HG03280 (cell line): Measurements from ENCODE around the gene DDA1.
"Not testable (repeated sequence)": the region's sequence is repeated elsewhere in the genome, so short reads cannot be mapped to it uniquely, and the experiment has no call there.

ENCODE experiments used
- ATAC-seq: cut with Tn5 transposase; IDR thresholded peaks from one replicate; pipeline ENCODE4 v1.9.1; 2021; ENCODE audit warnings: mild to moderate bottlenecking, moderate library complexity; ENCODE audit not compliant: unreplicated experiment

The DDA1 gene

GRCh38 chr19:17286752-17287151, 22.6 kb upstream of the DDA1 start:
- ATAC-seq, result no peak

DNA sequence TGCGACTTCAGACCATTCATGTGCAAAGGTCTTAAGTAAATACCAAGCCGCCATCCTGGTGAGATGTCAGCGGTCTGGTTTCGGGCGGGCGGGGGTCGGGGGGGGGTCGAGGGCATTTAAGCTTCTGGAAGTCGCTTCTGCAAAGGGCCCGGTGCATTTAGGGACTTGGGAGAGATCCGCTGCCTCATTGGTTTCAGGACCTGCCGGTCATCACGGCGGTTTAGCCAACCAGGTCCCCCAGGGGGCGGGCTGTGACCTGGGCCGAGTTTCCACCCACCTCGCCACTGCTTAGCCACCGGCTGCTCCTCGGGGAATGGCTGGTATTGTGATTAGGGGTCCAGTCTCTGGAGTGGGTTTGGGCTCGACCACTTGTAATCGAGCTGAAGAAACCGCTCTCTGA, 19.9 kb upstream of the DDA1 start:
- no peak for ATAC-seq

DNA sequence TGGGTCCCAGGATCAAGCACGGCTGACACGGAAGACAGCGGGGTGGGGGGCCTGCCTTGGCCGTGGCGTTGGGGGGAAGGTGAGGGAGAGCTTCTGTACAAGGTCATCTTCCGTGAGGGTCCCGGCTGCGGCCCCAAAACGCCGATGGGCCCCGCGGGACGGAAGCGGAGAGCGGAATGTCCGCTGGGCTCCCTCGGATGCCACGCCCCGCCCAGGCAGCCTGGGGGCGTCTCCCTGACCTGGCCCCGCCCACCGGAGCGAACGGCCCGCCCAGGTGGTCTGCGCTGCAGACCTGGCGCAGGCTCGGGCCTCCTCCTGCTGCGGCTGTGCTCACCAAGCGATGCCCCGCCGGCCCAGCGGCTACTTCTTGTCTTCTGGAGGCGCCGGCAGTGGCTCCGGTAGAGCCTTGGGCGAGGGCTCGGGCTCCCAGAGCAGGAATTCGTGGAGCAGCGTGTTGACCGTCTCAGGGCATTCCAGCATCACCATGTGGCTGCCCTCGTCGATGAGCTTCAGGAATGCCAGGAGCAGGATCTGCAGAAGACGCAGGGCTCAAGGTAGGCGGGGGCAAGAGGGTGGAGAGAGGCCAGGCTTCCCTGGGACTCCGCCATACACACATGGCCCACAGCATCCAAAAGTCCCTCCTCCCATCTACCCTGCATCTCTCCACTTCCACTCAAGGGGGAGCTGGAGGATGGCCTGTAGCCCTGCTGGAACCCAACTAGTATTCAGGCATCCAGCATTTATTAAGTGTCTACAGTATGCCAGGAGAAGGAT, 16.9 kb upstream of the DDA1 start:
- peak; percentile 77 for ATAC-seq

DNA sequence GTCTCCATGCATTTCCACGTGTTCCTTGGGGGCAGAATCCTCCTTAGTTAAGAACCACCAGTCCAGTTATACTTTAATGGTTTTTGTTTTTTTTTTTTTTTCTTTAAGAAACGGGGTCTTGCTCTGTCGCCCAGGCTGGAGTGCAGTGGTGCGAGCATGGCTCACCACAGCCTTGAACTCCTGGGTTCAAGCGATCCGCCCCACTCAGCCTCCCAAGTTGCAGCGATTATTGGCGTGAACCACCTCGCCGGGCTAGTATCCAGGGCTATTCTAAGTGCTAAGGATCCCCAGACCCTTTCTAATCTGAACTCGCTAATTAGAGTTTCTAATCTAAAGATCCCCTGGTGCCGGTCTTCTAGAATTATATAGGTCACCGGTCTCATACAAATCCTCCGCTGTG, 15.8 kb upstream of the DDA1 start:
- no peak for ATAC-seq

DNA sequence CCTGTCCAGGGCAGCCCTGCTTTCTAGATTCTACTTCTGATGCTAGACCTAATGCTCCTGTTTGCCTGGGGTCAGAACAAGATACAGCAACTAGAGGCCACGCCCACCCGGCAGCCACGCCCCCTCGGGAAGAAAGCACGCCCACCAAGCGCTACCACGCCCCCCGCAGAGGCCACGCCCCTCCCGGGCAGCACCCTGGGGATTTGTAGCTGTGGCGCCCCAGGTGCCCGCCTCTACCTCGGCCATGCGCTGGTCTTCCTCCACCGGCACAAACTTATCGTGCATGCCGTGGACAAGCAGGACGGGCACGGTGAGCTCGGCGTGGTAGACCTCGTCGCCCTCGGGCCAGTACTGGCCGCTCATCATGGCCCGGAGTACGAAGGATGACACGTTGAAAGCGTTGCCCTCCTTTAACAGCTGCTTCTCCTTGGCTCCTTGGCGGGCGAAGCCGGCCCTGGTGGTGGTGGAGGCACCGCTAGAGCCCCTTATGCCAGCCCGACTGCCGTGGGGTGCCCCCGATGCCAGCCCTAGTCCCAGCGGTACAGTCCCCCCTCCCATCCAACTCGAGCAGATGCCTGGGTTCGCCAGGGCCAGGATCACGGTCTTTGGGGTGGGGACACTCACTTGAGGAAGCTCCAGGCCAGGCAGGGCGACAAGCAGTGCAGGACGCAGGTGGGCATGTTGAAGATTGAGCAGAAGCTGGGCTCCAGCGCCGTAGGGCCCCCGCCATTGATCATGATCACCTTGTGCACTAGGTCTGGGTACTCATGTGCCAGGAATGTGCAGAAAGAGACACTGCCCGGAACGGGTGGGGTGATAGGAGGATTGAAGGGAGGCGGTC, 15.1 kb upstream of the DDA1 start:
- no peak for ATAC-seq

GRCh38 chr19:17295551-17295950, 13.8 kb upstream of the DDA1 start:
- not testable (repeated sequence) for ATAC-seq

DNA sequence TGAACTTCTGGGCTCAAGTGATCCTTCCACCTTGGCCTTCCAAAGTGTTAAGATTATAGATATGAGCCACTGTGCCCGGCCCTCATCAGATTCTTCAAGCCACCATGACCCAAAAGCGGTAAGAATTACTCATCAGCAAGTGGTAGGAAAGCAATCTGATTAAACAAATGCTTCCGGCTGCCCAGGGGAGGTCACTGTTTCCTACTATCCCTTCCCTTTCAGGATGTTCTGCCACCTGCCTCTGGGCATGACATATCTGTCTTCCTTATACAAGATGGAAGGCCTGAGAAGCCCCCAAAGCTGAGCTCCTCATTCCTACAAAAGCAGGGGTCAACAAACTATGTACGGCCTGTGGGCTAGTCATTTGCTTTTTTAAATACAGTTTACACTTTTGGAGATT, 13.1 kb upstream of the DDA1 start:
- no peak for ATAC-seq

DNA sequence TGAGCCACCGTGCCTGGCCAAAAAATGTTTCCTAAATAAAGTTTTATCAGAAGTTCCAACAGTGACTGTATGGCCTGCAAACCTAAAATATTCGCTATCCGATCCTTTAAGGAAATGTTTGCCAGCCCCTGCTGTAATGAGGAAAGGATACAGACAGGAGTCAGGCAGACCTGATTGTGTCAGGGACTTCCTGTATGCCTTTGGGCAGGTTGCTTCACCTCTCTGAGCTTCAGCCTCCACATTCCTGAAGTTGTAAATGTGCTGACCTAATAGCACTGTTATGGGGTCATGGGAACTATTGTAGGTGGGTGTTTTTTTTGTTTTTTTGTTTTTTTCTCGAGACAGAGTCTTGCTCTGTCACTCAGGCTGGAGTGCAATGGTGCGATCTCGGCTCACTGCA, 12.4 kb upstream of the DDA1 start:
- ATAC-seq, result no peak

DNA sequence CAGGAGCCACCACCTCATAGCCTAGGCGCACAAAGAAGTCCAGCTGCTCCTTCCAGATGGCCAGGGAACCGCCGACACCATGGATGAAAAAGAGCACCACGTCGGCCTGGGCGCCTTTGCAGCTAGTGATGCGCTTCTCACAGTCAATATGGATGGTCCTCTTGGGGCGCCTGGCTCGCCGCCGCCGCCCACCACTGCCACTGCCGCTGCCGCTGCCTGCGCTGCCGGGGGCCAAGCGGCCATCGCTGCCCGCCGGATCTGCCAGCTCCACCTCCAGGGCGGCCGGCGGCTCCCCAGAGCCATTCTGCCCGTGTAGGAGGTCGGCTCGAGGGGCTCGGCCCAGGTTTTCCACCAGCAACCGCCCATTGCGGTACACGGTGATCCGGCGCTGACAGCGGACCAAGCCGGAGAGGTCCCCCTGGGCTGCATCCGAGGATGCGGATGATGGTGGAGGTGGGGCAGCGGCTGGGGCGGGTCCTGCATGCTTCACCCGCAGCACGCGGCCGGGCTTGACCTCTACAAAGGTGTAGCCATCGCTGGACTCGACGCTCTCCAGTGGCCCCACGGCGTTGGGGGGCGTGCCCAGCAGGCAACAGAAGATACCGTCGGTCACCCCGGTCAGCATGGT, 8.3 kb upstream of the DDA1 start:
- no peak for ATAC-seq

GRCh38 chr19:17302391-17303166, 6.8 kb upstream of the DDA1 start:
- no peak for ATAC-seq

GRCh38 chr19:17303167-17303939, 6.0 kb upstream of the DDA1 start, which contains the start of gene ABHD8:
Gene ABHD8, minus strand, starts transcription at chr19:17303425. Its CDS starts 1,809 bp downstream, at chr19:17301616.
- peak; percentile 65 for ATAC-seq

- no peak for ATAC-seq
These were observed 5.5 kb upstream of the DDA1 start for GRCh38 chr19:17303940-17304267.

- no peak for ATAC-seq
These were observed 4.8 kb upstream of the DDA1 start for GRCh38 chr19:17304386-17305215.

GRCh38 chr19:17305216-17305516, 4.2 kb upstream of the DDA1 start:
- no peak for ATAC-seq

GRCh38 chr19:17305517-17306284, 3.7 kb upstream of the DDA1 start, which contains the start of gene MRPL34:
Gene MRPL34, plus strand, starts transcription at chr19:17305872. Its CDS starts 21 bp downstream, at chr19:17305893.
- peak; percentile 68 for ATAC-seq

DNA sequence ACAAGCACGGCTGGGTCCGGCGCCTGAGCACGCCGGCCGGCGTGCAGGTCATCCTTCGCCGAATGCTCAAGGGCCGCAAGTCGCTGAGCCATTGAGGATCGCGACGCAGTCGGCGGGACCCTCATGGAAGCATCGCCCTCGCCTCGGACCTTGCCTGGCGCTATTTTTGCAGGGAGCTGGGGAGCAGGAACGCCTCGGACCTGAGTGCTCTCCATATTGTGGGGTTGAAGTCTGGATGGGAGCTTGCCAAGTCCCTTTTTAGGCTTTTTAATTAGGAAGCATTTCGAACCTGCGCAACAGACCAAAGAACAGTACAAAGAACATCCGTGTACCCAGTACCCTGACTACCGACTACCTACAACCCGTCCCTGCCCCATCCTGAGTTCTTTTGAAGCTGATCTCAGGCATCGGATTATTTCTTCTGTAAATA, 3.1 kb upstream of the DDA1 start:
- ATAC-seq, result no peak

DNA sequence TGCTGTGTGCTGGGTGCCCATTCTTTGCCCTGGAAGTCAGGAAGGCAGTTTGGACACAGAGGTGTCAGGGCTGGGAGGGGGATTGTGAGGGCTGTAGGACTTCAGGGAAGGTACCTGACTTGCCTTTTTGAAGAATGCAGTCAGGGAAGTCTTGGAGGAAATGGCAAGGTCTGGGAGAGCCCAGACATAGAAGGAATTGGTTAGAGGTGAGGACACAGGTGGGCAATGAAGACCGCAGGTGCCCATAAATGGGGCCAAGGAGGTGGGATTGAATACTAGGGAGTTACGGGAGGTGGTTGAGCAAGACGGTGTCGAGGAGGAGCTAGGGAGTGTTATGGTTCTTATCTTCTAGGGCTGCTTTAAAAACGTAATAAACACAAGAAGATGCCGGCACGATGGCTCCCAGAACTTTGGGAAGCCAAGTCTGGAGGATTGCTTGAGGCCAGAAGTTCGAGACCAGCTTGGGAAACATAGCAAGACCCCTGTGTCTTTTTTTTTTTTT, 1.4 kb upstream of the DDA1 start:
- ATAC-seq, result no peak

- no peak for ATAC-seq
These were observed 650 bp downstream of the DDA1 start for GRCh38 chr19:17309965-17310461.
